HEK293 (cell line): ENCODE data around the gene NF2.

ENCODE experiments used
- AEBP2 ChIP-seq: fragments of 450-650 bp; formaldehyde crosslinking; IDR thresholded peaks from 2 replicates; pipeline ENCODE4 v1.5.1; 2016; ENCODE audit warnings: missing biosample characterization, missing genetic modification characterization, borderline replicate concordance
- GLIS2 ChIP-seq: fragments of 450-650 bp; formaldehyde crosslinking; IDR thresholded peaks from 2 replicates; pipeline ENCODE4 v1.5.1; 2016; ENCODE audit warnings: missing biosample characterization, missing genetic modification characterization
- HOXA7 ChIP-seq: sonication (generic); formaldehyde crosslinking; IDR thresholded peaks from 2 replicates; pipeline ENCODE4 v1.8.1; 2022; ENCODE audit warnings: missing genetic modification reagents, borderline replicate concordance
- IKZF3 ChIP-seq: fragments of 450-650 bp; IDR thresholded peaks from 2 replicates; pipeline ENCODE4 v1.5.0; 2018; ENCODE audit warnings: missing biosample characterization, mild to moderate bottlenecking, missing genetic modification characterization, moderate library complexity
- MYNN ChIP-seq: fragments of 450-650 bp; formaldehyde crosslinking; IDR thresholded peaks from 2 replicates; pipeline ENCODE4 v1.5.1; 2016; ENCODE audit warnings: missing biosample characterization, missing genetic modification characterization, borderline replicate concordance
- PBX3 ChIP-seq: sonication (generic); formaldehyde crosslinking; IDR thresholded peaks from 2 replicates; pipeline ENCODE4 v1.8.1; 2022; ENCODE audit warnings: mild to moderate bottlenecking, moderate library complexity, missing genetic modification reagents
- PRDM10 ChIP-seq: fragments of 450-650 bp; formaldehyde crosslinking; IDR thresholded peaks from 2 replicates; pipeline ENCODE4 v1.5.1; 2016; ENCODE audit warnings: missing biosample characterization, missing genetic modification characterization
- SALL2 ChIP-seq: fragments of 450-650 bp; formaldehyde crosslinking; IDR thresholded peaks from 2 replicates; pipeline ENCODE4 v1.5.0; 2017; ENCODE audit warnings: missing biosample characterization, mild to moderate bottlenecking, missing genetic modification characterization, borderline replicate concordance
- ZIC2 ChIP-seq: fragments of 450-650 bp; formaldehyde crosslinking; IDR thresholded peaks from 2 replicates; pipeline ENCODE4 v1.5.1; 2016; ENCODE audit warnings: missing biosample characterization, missing genetic modification characterization
- ZNF140 ChIP-seq: fragments of 450-650 bp; formaldehyde crosslinking; IDR thresholded peaks from 2 replicates; pipeline ENCODE4 v1.5.1; 2016; ENCODE audit warnings: missing biosample characterization, missing genetic modification characterization
- ZNF2 ChIP-seq: fragments of 450-650 bp; formaldehyde crosslinking; IDR thresholded peaks from 2 replicates; pipeline ENCODE4 v1.5.1; 2016; ENCODE audit warnings: missing biosample characterization, missing genetic modification characterization
- ZNF280D ChIP-seq: fragments of 450-650 bp; formaldehyde crosslinking; IDR thresholded peaks from 2 replicates; pipeline ENCODE4 v1.5.1; 2016; ENCODE audit warnings: missing biosample characterization, missing genetic modification characterization
- ZNF341 ChIP-seq: fragments of 450-650 bp; formaldehyde crosslinking; IDR thresholded peaks from 2 replicates; pipeline ENCODE4; 2016; ENCODE audit warnings: low read depth, missing biosample characterization, missing genetic modification characterization
- ZNF544 ChIP-seq: fragments of 450-650 bp; formaldehyde crosslinking; IDR thresholded peaks from 2 replicates; pipeline ENCODE4 v1.5.0; 2017; ENCODE audit warnings: missing biosample characterization, missing genetic modification characterization
- ZNF560 ChIP-seq: fragments of 450-650 bp; formaldehyde crosslinking; IDR thresholded peaks from 2 replicates; pipeline ENCODE4 v1.5.1; 2017; ENCODE audit warnings: missing biosample characterization, missing genetic modification characterization, borderline replicate concordance
- ZNF571 ChIP-seq: fragments of 450-650 bp; formaldehyde crosslinking; IDR thresholded peaks from 2 replicates; pipeline ENCODE4 v1.5.0; 2017; ENCODE audit warnings: missing biosample characterization, missing genetic modification characterization
- ZNF624 ChIP-seq: fragments of 450-650 bp; formaldehyde crosslinking; IDR thresholded peaks from 2 replicates; pipeline ENCODE4 v1.5.1; 2017; ENCODE audit warnings: missing biosample characterization, missing genetic modification characterization
- ZNF629 ChIP-seq: fragments of 450-650 bp; formaldehyde crosslinking; IDR thresholded peaks from 2 replicates; pipeline ENCODE4 v1.5.1; 2017; ENCODE audit warnings: missing biosample characterization, missing genetic modification characterization
- TF ChIP-seq, protein P1 (sequence below): fragments of 450-650 bp; formaldehyde crosslinking; IDR thresholded peaks from 2 replicates; pipeline ENCODE4 v1.5.1; 2017; ENCODE audit warnings: missing biosample characterization, missing genetic modification characterization
- TF ChIP-seq, protein P2 (sequence below): fragments of 450-650 bp; formaldehyde crosslinking; IDR thresholded peaks from 2 replicates; pipeline ENCODE4 v1.5.0; 2017; ENCODE audit warnings: missing biosample characterization, missing genetic modification characterization, borderline replicate concordance
- TF ChIP-seq, protein P3 (sequence below): fragments of 450-650 bp; formaldehyde crosslinking; IDR thresholded peaks from 2 replicates; pipeline ENCODE4 v1.5.1; 2017; ENCODE audit warnings: missing biosample characterization, missing genetic modification characterization
- TF ChIP-seq, protein P4 (sequence below): fragments of 450-650 bp; formaldehyde crosslinking; IDR thresholded peaks from 2 replicates; pipeline ENCODE4 v1.5.1; 2016; ENCODE audit warnings: missing biosample characterization, missing genetic modification characterization

Gene NF2

GRCh38 chr22:29641042-29641699, 37.7 kb downstream of the NF2 start (continued):
- TF ChIP-seq, protein P1, sequence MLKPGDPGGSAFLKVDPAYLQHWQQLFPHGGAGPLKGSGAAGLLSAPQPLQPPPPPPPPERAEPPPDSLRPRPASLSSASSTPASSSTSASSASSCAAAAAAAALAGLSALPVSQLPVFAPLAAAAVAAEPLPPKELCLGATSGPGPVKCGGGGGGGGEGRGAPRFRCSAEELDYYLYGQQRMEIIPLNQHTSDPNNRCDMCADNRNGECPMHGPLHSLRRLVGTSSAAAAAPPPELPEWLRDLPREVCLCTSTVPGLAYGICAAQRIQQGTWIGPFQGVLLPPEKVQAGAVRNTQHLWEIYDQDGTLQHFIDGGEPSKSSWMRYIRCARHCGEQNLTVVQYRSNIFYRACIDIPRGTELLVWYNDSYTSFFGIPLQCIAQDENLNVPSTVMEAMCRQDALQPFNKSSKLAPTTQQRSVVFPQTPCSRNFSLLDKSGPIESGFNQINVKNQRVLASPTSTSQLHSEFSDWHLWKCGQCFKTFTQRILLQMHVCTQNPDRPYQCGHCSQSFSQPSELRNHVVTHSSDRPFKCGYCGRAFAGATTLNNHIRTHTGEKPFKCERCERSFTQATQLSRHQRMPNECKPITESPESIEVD (tag by site-specific recombination): peak; percentile 93
- TF ChIP-seq ZNF2: no peak
- peak; percentile 89 for TF ChIP-seq ZNF629 (tag by site-specific recombination)
- no peak for TF ChIP-seq GLIS2 (tag by site-specific recombination)
- TF ChIP-seq AEBP2 (tag by site-specific recombination): no peak
- no peak for TF ChIP-seq PBX3 (CRISPR knock-in tag)
- TF ChIP-seq PRDM10 (tag by site-specific recombination): peak; percentile 81
- TF ChIP-seq ZNF341 (tag by site-specific recombination): no peak
- peak; percentile 76 for TF ChIP-seq ZIC2
- TF ChIP-seq, protein P2, sequence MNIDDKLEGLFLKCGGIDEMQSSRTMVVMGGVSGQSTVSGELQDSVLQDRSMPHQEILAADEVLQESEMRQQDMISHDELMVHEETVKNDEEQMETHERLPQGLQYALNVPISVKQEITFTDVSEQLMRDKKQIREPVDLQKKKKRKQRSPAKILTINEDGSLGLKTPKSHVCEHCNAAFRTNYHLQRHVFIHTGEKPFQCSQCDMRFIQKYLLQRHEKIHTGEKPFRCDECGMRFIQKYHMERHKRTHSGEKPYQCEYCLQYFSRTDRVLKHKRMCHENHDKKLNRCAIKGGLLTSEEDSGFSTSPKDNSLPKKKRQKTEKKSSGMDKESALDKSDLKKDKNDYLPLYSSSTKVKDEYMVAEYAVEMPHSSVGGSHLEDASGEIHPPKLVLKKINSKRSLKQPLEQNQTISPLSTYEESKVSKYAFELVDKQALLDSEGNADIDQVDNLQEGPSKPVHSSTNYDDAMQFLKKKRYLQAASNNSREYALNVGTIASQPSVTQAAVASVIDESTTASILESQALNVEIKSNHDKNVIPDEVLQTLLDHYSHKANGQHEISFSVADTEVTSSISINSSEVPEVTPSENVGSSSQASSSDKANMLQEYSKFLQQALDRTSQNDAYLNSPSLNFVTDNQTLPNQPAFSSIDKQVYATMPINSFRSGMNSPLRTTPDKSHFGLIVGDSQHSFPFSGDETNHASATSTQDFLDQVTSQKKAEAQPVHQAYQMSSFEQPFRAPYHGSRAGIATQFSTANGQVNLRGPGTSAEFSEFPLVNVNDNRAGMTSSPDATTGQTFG: no peak
- peak; percentile 85 for TF ChIP-seq IKZF3 (tag by site-specific recombination)
- no peak for TF ChIP-seq ZNF560
- TF ChIP-seq, protein P3, sequence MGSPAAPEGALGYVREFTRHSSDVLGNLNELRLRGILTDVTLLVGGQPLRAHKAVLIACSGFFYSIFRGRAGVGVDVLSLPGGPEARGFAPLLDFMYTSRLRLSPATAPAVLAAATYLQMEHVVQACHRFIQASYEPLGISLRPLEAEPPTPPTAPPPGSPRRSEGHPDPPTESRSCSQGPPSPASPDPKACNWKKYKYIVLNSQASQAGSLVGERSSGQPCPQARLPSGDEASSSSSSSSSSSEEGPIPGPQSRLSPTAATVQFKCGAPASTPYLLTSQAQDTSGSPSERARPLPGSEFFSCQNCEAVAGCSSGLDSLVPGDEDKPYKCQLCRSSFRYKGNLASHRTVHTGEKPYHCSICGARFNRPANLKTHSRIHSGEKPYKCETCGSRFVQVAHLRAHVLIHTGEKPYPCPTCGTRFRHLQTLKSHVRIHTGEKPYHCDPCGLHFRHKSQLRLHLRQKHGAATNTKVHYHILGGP (tag by site-specific recombination): peak; percentile 78; the same call in 1 of the 2 replicates
- no peak for TF ChIP-seq SALL2
- no peak for TF ChIP-seq HOXA7
- TF ChIP-seq ZNF624: no peak
- TF ChIP-seq ZNF280D (tag by site-specific recombination): no peak
- TF ChIP-seq ZNF571: no peak
- TF ChIP-seq MYNN (tag by site-specific recombination): no peak
- no peak for TF ChIP-seq ZNF140
- TF ChIP-seq, protein P4, sequence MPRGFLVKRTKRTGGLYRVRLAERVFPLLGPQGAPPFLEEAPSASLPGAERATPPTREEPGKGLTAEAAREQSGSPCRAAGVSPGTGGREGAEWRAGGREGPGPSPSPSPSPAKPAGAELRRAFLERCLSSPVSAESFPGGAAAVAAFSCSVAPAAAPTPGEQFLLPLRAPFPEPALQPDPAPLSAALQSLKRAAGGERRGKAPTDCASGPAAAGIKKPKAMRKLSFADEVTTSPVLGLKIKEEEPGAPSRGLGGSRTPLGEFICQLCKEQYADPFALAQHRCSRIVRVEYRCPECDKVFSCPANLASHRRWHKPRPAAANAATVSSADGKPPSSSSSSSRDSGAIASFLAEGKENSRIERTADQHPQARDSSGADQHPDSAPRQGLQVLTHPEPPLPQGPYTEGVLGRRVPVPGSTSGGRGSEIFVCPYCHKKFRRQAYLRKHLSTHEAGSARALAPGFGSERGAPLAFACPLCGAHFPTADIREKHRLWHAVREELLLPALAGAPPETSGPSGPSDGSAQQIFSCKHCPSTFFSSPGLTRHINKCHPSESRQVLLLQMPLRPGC (tag by site-specific recombination): peak; percentile 66
- no peak for TF ChIP-seq ZNF544 (tag by site-specific recombination)
